Measurements from ENCODE around the gene NOS1AP.
"Not testable (repeated sequence)": the region's sequence is repeated elsewhere in the genome, so short reads cannot be mapped to it uniquely, and the experiment has no call there.

NOS1AP gene

DNA sequence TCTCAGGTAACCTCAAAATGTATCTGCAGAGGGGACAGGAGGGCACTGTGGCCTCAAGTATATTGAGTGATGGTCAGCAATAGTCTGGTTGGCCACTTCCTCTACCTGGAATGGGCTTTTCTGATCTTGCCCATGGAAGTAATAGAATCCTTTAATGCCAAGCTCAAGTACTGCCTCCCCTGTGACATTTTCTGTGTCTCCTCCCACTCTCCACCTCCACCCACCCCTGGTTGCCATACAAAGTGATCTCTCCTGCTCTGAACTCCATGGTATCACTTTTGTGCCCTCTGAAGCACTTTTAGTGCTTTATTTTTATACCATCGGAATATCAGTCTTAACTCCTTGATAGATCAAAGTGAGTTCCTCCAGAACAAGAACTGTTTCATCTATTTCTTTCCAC lies 9.2 kb upstream of the NOS1AP start:
- DNase-seq: no peak

DNA sequence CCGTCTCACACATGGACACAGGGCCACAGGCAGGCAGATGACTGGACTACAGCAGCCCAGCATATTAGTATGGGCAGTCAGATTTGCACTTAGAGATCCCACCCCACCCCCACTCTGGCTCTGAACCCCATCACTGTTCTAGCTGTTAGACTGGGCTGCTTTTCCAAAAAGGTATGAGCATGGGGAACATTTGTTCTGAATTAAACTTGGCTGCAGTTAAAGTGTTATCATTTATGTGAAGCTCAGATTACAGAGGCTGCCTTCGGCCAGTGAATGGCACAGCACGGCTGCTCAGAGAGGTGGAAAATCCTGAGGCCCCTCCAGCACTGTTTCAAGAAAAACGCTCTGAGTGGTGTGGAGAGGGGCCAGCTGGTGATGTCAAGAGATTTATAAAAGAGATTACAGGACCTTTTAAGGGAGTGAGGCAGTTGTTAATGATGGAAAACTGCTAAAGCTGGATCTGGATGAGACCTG lies 6.9 kb upstream of the NOS1AP start:
- DNase-seq: no peak

DNA sequence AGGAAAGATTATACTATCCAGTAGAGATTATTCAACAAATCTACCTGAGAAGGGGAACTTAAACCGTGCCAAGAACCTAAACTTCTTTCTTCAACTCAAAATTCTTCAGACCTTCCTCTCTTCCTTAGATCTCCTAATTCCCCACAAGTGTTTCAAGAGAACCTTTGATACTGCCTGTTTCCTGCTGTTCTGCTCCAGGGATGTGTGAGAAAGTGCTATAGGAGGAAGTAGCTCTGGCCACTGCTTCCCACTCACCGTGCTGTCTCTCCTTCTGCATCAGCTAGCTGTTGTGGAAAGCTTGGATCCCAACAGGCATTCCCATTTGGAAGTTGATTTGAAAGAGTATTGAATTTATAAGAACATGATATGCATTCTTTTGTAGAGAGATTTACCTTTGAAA lies 4.5 kb upstream of the NOS1AP start:
- no peak for DNase-seq

DNA sequence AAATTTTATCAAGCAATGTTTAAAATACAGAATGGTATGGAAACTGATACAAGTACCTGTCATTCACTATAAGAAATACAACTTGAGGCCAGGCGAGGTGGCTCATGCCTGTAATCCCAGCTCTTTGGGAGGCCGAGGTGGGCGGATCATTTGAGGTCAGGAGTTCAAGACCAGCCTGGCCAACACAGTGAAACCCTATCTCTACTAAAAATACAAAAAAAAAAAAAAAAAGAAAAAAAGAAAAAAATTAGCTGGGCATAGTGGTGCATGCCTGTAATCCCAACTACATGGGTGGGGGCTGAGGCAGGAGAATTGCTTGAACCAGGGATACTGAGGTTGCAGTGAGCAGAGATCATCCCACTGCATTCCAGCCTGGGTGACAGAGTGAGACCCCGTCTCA lies 2.7 kb upstream of the NOS1AP start:
- not testable (repeated sequence) for DNase-seq

DNA sequence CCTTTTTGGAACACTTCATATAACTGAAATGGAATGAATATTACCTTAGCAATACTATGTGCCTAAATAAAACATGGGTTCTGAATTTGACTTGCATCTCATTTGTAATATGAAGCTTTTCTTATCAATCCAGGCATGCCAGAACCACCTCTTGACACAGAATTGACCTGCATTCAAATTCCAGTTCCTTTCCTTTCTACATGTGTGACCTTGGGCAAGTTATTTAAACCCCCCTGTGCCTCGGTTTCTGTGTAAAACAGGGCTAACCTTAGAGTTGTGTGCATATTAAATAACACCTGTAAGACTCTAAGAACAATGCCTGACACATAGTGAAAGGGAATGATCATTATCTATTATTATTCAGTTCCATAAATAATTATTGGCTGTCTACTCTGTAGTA lies 2.0 kb upstream of the NOS1AP start:
- no peak for DNase-seq

DNA sequence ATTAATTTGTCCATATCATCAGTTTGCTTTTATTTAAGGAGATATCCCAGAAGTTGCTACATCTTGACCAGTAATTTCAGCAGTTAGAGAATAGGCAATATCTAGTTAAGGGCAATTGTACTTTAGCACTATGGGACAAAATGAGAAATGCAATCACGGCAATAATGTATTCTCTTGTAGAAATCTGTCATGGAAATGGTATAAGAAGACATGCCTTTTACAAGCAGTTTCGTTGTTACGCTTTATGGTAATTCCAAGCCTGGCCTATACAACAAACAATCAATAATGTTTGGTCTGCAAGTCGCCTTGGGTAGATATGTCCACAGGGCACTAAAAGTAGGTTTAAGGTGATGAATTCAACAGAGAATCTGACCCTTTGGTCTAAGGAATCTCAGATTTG lies 1.2 kb upstream of the NOS1AP start:
- no peak for DNase-seq

DNA sequence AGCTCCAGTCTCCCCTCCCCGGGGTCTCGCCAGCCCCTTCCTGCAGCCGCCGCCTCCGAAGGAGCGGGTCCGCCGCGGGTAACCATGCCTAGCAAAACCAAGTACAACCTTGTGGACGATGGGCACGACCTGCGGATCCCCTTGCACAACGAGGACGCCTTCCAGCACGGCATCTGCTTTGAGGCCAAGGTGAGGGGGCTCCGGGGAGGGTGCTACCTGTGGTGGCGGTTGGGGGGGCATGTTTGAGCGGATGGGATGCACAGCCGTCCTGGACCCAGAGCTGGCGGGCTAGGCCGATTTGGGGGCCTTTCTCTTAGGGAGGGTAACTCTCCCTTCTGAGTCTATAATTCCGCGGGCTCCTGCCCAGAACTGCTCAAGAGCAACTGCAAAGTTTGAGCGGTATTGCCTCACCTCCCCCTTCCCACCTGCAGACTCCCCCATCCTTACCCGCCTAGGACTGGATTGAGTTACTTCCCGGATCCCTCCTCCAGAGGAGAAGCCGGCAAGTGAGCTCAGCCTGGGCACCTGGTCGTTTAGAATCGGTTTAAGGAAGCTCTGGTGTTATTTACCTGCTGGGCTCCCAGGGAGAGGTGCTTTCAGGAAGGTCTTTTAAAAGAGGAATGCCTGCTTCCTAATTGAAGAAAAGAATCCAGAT lies 730 bp downstream of the NOS1AP start:
- DNase-seq: no peak

DNA sequence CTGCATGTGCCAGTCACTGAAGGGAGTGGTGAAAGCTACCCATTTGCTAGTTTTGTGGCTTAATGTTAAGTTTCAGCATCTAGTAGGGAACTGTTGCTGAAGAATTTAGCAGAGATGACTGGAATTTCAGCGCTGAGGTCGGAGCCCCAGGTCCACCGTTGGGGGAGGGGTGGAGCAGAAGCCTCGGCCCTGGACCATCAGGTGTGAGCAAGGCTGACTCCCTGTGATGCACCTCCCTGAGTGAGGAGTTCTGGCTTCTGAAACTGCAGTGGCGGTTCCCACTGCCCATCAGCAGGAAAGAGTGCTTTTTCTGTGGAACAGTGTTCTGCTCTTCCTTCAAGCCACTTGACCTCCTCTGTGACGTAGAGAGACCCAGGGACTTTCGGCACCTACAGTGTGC lies 1.3 kb downstream of the NOS1AP start:
- no peak for DNase-seq

DNA sequence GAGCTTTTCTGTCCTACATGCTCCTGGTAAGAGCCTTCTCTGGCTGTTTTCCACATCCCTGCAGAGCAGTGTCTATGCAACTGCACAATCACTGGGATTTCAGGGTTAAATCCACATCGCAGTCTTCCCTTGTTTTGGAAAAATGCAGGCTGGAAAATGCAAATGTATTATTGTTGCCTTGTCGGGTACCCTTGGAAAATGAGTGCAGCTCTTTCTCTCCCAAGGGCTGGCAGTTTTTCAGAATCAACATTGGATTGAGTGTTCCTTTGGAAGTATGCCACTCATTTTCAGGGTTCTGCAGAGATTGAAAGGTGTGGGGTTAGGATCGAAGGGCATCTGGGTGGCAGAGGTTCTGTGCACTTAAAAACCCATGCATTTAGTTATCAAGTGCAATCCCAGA lies 3.2 kb downstream of the NOS1AP start:
- DNase-seq: no peak

DNA sequence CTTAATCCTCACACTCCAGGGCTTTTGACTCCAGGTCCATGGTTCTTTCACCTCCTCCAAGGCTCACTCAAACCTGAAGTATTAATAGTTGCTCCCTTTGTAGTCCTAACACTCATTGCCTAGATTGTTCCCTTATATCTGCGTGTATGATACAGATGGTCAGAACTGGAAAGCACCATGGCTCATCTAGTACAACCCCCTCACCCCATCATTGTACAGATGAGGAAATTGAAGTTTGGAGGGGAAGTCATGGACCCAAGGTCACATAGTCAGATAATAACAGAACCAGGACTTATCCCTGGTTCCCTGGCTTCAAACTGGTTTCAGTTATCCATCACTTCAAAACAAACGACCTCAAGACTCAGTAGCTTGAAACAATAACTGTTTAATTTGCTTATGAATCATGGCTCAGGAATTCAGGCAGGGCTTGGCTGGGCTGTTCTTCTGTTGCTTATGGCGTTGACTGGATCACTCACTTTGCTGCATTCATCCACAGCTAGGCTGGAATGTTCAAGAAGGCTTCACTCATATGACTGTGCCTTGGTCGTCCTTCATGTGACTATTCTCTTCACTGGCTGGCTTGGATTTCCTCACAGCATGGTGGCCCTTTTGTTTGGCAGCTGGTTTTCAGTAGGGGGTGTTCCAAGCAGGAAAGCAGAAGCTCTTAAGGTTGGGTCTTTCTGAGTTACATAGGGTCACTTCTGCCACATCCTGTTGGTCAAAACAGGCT lies 5.0 kb downstream of the NOS1AP start:
- no peak for DNase-seq

DNA sequence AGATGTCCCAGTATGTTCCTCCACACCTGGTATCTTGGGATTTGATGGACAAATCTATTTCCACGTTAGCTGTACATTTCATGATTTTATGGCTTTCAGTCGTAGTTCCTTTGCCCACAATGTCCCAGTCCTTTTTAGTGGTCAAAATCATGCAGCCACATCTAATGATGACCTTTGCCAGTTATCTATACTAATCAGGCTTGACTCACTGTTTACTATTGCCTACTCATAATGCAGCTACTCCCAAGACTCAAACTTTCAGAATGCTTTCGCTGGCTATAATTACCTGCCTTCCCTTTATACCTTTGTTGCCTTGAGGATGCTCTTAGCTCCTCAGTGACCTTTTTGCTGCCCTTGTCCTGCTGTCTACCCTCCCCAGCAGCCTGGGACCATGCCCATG lies 6.4 kb downstream of the NOS1AP start:
- no peak for DNase-seq

DNA sequence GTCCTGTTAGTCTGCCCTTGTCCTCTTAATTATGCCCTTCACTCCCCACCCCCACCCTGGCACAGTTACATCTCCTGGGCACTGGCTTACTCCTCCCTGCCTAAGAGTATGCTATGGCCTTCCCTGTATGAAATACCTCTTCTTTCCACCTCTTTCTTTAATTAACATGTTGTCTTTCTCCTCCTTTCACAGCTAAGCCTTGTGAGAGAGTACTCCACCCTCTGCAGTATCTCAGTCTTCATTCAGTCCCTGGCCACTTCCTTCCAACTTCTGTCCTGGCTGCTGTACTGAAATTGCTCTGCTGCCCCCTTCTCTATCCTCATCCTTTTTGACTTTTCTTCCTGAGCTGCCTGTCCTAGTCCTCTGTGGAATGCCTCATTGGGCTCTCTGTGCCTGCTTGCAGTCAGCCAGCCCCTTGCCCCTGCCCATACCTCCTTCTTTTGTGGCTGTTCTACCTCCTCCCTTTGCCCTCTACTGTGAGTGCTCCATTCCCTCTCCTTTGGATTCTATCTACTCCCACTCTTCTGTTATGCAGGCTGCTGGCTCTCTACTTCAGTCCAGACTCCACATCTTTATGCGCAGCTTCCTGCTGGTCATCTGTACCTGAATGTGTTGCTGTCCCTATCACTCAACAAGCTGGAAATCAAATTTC lies 8.3 kb downstream of the NOS1AP start:
- DNase-seq: no peak

DNA sequence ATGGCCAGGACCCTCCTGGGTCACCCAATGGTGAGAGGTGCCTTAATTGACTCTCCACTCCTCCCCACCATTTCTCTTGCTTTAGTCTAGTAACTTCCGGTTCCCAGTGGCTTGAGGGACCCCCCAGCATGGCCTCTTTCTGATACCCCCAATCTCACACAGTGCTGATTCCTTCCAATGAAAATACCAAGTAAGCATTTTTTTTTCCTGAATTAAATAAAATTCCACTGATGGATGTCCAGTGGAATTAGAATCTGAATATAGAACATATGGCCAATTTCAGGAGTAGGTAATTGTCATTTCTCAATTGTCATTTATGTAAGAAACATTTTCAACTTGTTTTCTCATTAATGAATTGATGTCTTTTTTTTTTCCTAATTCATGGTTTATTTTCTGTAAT lies 9.5 kb downstream of the NOS1AP start:
- DNase-seq: no peak

DNA sequence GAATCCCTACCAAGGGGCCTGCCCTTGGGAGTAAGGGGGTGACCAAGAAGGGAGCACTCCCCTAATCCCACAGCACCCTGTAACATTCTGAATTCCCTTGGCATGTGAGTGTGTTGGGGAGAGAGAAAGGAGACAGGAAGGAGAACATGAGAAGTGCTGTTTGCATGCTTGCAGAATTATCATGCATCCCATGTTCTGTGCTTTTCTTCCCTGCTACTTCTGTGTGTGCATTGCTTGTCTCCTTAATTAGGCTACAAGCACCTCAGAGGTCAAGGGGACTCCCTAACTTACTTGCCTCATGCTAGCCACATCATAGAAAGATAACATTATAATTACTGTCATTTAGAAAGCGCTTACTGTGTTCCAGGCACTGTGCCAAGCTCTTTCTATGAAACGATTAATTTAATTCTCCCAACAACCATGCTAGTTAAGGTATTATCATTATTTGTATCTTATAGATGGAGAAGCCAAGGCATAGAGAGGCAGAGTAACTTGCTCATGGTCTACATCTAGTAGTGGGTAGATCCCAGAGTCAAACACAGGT lies 11.1 kb downstream of the NOS1AP start:
- DNase-seq: no peak

DNA sequence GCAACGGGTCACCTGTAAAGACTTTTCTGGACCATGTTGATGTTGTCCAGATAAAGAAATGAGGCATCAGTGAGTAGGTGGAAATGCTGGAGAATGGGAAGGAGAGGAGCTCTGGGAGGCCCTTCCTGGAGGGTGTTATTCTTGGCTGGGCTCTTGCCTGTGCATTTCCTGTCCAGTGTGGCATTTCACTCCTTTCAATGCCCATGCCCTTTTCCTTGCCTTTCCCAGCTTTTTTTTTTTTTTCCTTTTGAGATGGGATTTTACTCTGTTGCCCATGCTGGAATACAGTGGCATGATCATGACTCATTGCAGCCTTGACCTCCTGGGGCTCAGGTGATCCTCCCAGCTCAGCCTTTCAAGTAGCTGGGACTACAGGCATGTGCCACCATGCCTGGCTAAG lies 11.8 kb downstream of the NOS1AP start:
- no peak for DNase-seq

DNA sequence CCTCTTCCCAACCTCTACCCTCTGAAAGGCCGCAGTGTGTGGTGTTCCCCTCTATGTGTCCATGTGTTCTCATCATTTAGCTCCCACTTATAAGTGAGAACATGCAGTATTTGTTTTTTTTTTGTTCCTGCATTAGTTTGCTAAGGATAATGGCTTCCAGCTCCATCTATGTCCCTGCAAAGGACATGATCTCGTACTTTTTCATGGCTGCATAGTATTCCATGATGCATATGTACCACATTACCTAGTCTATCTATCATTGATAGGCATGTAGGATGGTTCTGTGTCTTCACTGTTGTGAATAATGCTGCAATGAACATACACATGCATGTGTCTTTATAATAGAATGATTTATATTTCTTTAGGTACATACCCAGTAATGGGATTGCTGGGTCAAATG lies 12.6 kb downstream of the NOS1AP start:
- DNase-seq: not testable (repeated sequence)

DNA sequence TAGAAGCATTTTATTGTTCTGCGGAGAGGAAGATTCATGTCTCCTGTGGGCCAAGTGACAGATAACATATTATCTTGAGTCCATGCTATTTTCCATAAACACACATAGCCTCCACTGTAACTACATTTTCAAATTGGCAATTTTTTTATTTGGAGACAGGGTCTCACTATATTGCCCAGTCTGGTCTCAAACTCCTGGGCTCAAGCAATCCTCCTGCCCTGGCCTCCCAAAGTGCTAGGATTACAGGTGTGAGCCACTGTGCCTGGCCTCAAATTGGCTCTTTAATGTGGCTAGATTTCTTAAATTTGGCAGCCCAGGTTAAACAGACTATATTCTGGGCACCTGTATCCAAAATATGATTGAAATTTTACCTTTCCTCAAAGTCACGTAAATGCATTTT lies 13.8 kb downstream of the NOS1AP start:
- no peak for DNase-seq

DNA sequence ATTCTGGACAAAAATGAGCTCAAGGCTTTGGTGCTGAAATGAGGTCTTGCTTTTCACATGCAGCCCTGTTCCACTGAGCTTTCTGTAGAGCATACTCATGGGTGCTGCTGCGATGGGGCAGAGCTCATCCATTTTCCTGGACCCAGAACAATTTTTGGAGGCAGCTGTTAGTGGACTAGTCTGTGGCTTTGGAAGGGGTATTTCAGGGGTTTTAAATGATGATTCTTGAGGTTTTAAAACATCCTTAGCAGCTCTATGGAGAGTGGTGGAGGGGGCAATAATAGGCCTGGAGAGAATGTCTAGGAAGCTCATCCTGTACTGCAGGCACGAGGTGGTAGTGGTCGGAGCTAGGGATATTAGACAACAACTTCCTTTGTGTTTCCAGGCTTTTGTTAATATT lies 16.5 kb downstream of the NOS1AP start:
- no peak for DNase-seq

DNA sequence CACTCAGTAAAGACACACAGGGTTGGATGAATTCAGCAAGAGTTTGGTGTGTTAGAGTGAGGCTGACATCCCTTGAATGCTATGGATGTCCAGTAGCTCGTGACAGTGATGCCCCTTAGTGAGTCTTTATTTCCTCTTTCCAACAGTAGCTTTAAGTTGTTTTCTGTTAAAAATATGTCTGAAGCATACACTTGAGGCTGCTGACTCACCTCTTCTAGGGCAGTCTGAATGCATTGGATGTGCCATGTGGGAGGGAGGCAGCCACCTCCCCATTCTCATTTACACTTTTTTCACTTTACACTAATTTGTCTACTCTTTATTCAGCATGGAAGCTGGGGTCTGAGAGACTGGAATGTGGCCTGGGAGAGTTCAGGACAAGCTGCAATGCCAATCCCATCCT lies 17.6 kb downstream of the NOS1AP start:
- no peak for DNase-seq

DNA sequence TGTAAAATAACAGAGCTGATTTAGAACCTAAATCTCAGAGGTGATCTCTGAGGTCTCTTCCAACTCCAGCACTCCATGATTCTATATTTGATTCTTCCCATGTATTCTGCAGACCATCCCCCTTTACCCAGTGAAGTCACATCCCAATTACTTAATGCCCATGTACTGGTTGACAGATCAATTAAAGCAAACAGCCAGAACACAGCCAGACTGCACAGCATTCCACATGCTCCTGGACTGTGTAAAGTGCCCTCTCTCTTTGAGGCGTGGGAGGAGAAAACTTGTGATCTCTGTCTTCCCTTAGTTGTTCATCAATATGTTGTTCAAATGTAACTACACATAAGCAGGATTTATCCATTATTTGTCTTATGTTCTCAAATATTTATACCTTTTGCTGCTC lies 18.1 kb downstream of the NOS1AP start:
- no peak for DNase-seq

DNA sequence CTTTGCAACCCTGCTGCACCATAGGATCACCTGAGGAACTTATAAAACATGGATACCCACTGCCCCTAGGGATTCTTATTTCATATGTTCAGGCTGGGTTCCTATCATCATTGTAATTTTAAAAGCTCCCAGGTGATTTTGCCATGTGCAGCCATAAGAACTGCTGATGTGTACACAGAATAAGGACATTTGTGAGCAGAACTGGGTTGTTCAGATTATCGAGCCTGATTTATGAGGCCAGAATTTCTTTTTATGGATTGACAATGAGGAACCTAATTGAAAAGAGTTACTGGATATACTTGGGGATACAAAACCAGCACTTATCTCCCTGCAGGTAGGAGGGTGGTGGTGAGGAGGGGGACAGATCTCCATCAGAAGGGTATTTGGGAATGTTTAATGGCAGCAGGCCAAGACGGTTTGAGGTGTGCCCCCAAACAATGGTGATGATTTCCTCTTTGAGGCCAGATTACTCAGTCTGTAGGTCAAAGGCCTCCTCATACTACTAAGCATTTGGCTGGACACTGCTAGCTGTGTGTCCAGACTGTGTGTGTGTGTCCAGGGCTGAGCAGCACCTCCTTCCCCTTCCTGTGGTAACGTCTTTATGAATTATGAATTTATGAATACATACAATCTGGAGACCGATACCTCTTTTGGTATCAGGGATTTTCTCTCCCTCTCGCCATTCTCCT lies 18.9 kb downstream of the NOS1AP start:
- no peak for DNase-seq

DNA sequence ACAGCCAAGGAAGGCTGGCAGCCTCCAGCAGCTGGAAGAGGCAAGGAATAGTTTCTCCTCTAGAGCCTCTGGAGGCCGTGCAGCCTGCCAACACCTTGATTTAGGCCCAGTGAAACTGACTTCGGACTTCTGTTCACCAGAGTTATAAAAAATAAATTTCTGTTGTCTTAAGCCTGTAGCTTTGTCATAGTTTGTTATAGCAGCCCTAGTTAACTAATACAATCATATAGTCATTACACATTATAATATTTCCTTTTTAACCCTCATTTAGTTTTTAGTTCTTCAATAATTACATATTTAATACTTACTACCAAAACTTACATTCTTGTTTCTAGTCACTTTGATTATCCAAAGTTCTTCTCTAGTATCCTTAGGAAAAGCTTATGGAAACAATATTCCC lies 20.3 kb downstream of the NOS1AP start:
- DNase-seq: no peak

DNA sequence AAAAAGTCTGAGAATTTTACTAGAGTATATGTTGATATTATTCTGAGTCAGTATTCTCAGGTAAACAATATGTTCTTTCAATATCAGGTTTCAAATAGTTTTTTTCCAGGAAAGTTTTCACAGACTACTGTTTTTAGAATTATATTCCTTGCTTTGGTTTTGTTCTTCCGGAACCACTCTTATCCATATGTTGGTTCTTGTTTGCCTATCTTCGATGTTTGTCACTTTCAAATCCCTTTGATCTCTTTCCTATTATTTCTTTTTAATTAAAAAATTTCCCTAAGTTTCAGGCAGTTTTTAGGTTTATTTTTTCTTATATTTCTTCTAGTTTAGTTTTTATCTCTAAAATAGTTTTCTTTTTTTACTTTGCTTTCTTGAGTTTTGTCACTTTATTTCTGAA lies 20.9 kb downstream of the NOS1AP start:
- DNase-seq: no peak

All from NCI-H1417 treated with DMSO at 0.1 percent for 48 hours (cell line).